Glutamatergic neuron (in vitro differentiated cells): ENCODE results near the gene ITGB4. TPM values are rescaled to one million over a fixed set of nuclear protein-coding genes. Genes with fewer than 3 reads are reported as not detected.

Experiments used
- DNase-seq: peaks from one replicate; pipeline ENCODE4 v3.0.0; 2022
- H3K27ac Mint-ChIP-seq: one replicate; pipeline ENCODE4 v1.8.0; 2020; ENCODE audit warnings: mild to moderate bottlenecking, mixed read lengths, inconsistent platforms; ENCODE audit not compliant: unreplicated experiment
- H3K27me3 Mint-ChIP-seq: one replicate; pipeline ENCODE4 v1.8.0; 2020; ENCODE audit warnings: mild to moderate bottlenecking, moderate library complexity, mixed read lengths, inconsistent platforms; ENCODE audit not compliant: unreplicated experiment
- H3K36me3 Mint-ChIP-seq: one replicate; pipeline ENCODE4 v1.8.0; 2020; ENCODE audit warnings: mild to moderate bottlenecking, mixed read lengths, inconsistent platforms; ENCODE audit not compliant: unreplicated experiment
- H3K4me1 Mint-ChIP-seq: one replicate; pipeline ENCODE4 v1.8.0; 2020; ENCODE audit warnings: mild to moderate bottlenecking, low read depth, mixed read lengths, inconsistent platforms; ENCODE audit not compliant: unreplicated experiment
- H3K4me3 Mint-ChIP-seq: one replicate; pipeline ENCODE4 v1.8.0; 2020; ENCODE audit warnings: mild to moderate bottlenecking, mixed read lengths, inconsistent platforms; ENCODE audit not compliant: unreplicated experiment
- H3K9me3 Mint-ChIP-seq: one replicate; pipeline ENCODE4 v1.8.0; 2020; ENCODE audit warnings: mild to moderate bottlenecking, moderate library complexity, mixed read lengths, inconsistent platforms; ENCODE audit not compliant: unreplicated experiment
- total RNA-seq: library from RNA; stranded (reverse); fragmentation: NEBNext Ultra II Directional; extraction: Animal tissue kit (Norgen Biotek cat#: 25700); gene quantifications from one replicate; pipeline ENCODE4 v1.2.1, GENCODE V29; 2021; ENCODE audit not compliant: unreplicated experiment
- TF ChIP-seq, protein P1 (sequence below): fragments of 200-600 bp; sonication (generic); IDR thresholded peaks from one replicate; pipeline ENCODE4 v1.5.0; 2021; ENCODE audit not compliant: partially characterized antibody, unreplicated experiment

Gene ITGB4
- total RNA-seq, 1 donor from 2014 or later, result not detected

DNA sequence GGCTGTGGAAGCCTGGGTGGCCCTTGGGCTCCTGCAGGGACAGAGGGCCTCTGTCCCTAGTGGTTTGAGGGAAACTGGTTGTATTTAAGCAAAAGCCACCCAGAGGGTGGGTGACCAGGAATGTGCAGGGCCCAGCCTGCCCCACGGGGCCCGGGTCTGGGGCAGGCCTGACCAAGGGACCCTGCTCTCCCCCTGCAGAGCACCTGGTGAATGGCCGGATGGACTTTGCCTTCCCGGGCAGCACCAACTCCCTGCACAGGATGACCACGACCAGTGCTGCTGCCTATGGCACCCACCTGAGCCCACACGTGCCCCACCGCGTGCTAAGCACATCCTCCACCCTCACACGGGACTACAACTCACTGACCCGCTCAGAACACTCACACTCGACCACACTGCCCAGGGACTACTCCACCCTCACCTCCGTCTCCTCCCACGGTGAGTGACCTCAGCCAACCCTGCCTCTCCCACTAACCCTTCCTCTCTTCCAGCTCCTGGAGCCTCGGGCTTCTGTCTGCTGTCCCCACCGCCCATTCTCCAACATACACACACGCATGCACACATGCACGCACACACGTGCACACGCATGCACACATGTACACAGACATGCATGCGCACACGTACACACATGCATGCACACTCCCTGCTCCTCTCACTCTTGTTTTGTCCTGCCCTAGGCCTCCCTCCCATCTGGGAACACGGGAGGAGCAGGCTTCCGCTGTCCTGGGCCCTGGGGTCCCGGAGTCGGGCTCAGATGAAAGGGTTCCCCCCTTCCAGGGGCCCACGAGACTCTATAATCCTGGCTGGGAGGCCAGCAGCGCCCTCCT lies 33.3 kb downstream of the ITGB4 start:
- H3K36me3 Mint-ChIP-seq, result no peaks in the 10 kb centered on the region

DNA sequence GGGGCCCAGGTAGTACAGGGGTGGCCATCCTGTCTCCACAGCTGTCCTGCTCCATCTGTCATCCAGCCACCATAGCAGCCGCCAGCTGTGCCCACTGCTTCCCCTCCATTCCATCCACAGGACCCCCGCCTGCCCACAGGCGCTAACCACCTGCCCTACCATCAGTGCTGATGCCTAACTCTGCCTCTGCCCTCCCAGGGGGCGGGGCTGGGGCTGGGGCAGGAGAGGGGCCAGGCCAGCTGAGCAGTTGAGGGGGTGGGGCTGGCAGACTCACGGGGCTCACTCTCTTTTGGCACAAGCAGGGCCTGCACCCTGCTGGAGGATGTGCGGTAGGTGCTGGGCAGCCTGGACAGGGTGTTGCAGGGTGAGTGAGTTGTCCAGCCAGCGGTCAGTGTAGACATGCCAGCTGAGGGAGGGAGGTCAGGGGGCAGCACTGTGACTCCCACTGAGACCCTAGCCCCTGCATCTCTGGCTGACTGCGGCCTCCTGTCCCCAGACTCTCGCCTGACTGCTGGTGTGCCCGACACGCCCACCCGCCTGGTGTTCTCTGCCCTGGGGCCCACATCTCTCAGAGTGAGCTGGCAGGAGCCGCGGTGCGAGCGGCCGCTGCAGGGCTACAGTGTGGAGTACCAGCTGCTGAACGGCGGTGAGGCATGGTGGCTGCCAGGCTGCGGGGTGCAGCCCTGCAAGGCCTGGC lies 34.1 kb downstream of the ITGB4 start:
- TF ChIP-seq, protein P1, sequence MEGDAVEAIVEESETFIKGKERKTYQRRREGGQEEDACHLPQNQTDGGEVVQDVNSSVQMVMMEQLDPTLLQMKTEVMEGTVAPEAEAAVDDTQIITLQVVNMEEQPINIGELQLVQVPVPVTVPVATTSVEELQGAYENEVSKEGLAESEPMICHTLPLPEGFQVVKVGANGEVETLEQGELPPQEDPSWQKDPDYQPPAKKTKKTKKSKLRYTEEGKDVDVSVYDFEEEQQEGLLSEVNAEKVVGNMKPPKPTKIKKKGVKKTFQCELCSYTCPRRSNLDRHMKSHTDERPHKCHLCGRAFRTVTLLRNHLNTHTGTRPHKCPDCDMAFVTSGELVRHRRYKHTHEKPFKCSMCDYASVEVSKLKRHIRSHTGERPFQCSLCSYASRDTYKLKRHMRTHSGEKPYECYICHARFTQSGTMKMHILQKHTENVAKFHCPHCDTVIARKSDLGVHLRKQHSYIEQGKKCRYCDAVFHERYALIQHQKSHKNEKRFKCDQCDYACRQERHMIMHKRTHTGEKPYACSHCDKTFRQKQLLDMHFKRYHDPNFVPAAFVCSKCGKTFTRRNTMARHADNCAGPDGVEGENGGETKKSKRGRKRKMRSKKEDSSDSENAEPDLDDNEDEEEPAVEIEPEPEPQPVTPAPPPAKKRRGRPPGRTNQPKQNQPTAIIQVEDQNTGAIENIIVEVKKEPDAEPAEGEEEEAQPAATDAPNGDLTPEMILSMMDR, result no peak
- H3K36me3 Mint-ChIP-seq, result no peaks in the 10 kb centered on the region
- peak; percentile 59 for DNase-seq
- peaks cover 8% of the 10 kb centered on the region for H3K9me3 Mint-ChIP-seq
- peak overlapping the region; percentile 26 for H3K27ac Mint-ChIP-seq
- peaks cover 6% of the 10 kb centered on the region for H3K4me1 Mint-ChIP-seq
- no peak overlapping the region for H3K4me3 Mint-ChIP-seq
- H3K27me3 Mint-ChIP-seq, result peaks cover 15% of the 10 kb centered on the region

More for the DNA sequence above, 33.3 kb downstream of the ITGB4 start:
- TF ChIP-seq, protein P1, result no peak
- Mint-ChIP-seq H3K4me1 (peaks cover 6% of the 10 kb centered on the region), H3K9me3 (peaks cover 8% of the 10 kb centered on the region), H3K27ac (peak overlapping the region; percentile 26), H3K4me3 (peak overlapping the region; percentile 47), H3K27me3 (peaks cover 18% of the 10 kb centered on the region)
- no peak for DNase-seq

DNA sequence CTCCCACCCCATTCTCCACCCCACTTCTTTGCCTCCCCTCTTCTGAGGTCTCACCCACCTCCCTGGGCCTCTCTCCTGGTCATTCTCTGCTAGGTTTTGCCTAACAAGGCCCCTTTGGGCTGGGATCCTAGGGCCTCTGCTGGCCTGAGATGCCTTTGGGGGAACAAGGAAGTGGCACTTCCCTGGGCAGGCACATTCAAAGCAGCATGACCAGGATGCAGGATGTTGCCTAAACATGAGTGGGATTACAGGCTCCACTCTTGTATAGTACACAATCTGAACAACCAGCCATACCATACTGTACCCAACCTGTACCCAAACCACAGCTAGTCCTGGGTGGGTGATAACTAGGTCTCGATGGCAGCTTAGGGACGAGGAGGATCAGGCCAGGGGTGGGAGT lies 34.7 kb downstream of the ITGB4 start:
- DNase-seq, result no peak

DNA sequence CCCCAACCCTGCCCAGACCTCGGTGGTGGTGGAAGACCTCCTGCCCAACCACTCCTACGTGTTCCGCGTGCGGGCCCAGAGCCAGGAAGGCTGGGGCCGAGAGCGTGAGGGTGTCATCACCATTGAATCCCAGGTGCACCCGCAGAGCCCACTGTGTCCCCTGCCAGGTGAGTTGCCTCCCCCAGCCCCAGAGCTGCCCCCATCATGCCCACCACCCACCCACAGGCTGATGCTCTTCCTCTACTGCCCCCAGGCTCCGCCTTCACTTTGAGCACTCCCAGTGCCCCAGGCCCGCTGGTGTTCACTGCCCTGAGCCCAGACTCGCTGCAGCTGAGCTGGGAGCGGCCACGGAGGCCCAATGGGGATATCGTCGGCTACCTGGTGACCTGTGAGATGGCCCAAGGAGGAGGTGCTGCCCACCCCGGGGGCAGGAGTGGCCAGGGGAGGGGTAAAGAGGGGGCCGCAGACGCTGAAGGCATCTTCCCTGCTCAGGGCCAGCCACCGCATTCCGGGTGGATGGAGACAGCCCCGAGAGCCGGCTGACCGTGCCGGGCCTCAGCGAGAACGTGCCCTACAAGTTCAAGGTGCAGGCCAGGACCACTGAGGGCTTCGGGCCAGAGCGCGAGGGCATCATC lies 35.3 kb downstream of the ITGB4 start:
- DNase-seq, result no peak
- no peak overlapping the region for H3K4me3 Mint-ChIP-seq

More for the DNA sequence above, 34.7 kb downstream of the ITGB4 start:
- TF ChIP-seq, protein P1, result no peak
- peaks cover 12% of the 10 kb centered on the region for H3K27me3 Mint-ChIP-seq
- H3K4me1 Mint-ChIP-seq, result peaks cover 6% of the 10 kb centered on the region
- no peaks in the 10 kb centered on the region for H3K36me3 Mint-ChIP-seq
- peaks cover 8% of the 10 kb centered on the region for H3K9me3 Mint-ChIP-seq
- H3K27ac Mint-ChIP-seq, result no peak overlapping the region
- H3K4me3 Mint-ChIP-seq, result no peak overlapping the region

More for the DNA sequence above, 35.3 kb downstream of the ITGB4 start:
- Mint-ChIP-seq H3K9me3 (peaks cover 8% of the 10 kb centered on the region), H3K4me1 (peaks cover 6% of the 10 kb centered on the region), H3K27me3 (peaks cover 7% of the 10 kb centered on the region), H3K36me3 (no peaks in the 10 kb centered on the region), H3K27ac (no peak overlapping the region)
- TF ChIP-seq, protein P1, result no peak
